Retinal pigment epithelial cell (primary cell): ENCODE data around the gene GAL3ST3.

Source experiments
- DNase-seq: peaks from one replicate; pipeline ENCODE4 v3.0.0-alpha.2; 2010; ENCODE audit warnings: low read depth
- H3K4me3 ChIP-seq: 2 replicates; pipeline ENCODE4 v1.5.1; 2011; ENCODE audit warnings: mild to moderate bottlenecking, low read length, control low read depth, moderate library complexity
- CTCF ChIP-seq: conservative IDR thresholded peaks from 2 replicates; pipeline ENCODE4 v1.5.1; 2011; ENCODE audit warnings: low read depth, low read length, control low read depth, inconsistent platforms

GAL3ST3 gene

GRCh38 chr11:66061268-66061667, 12.3 kb upstream of the GAL3ST3 start:
- no peak overlapping the region for H3K4me3 ChIP-seq
- TF ChIP-seq CTCF, result no peak
- no peak for DNase-seq

- no peak overlapping the region for H3K4me3 ChIP-seq
- TF ChIP-seq CTCF, result no peak
- DNase-seq, result no peak
These were observed 11.2 kb upstream of the GAL3ST3 start for GRCh38 chr11:66059966-66060680.

- no peak for DNase-seq
- no peak for TF ChIP-seq CTCF
- H3K4me3 ChIP-seq, result no peak overlapping the region
These were observed 7.5 kb upstream of the GAL3ST3 start for GRCh38 chr11:66056501-66056900.

GRCh38 chr11:66055021-66055420, 6.1 kb upstream of the GAL3ST3 start:
- TF ChIP-seq CTCF, result no peak
- no peak overlapping the region for H3K4me3 ChIP-seq
- DNase-seq, result no peak

- H3K4me3 ChIP-seq, result peak overlapping the region; percentile 97
- DNase-seq, result no peak
- no peak for TF ChIP-seq CTCF
These were observed 3.7 kb upstream of the GAL3ST3 start for GRCh38 chr11:66052664-66052982.

GRCh38 chr11:66051766-66052663, 3.1 kb upstream of the GAL3ST3 start, which contains the start of gene SF3B2:
TSS of gene SF3B2 (plus strand) at chr11:66052364. CDS start at chr11:66052385, 21 bp downstream.
- no peak for TF ChIP-seq CTCF
- peak; percentile 95 for DNase-seq
- H3K4me3 ChIP-seq, result peak within 1 kb of the TSS; percentile 97
